Frontal cortex (tissue), 4 donors: ENCODE data around the gene GRAP2. TPM values are rescaled to one million over a fixed set of nuclear protein-coding genes. Genes with fewer than 3 reads are reported as not detected.
"Not testable (repeated sequence)": the region's sequence is repeated elsewhere in the genome, so short reads cannot be mapped to it uniquely, and the experiment has no call there.

Experiments used
- DNase-seq, 2 donors: peaks; one replicate each; pipeline ENCODE4 v3.0.0; 2012; ENCODE audit warnings: low spot score in 2 of 2
- FAIRE-seq: peaks from 2 replicates; lab custom pipeline; 2012; peaks lifted over from hg19 to GRCh38; lab: Jason Lieb, UNC
- total RNA-seq: library from RNA; depleted of rRNA; stranded (reverse); fragments of >200 nt; gene quantifications from one replicate; pipeline ENCODE4 v1.2.3, GENCODE V29; 2014
- donor health status: control.
- donor health status: control.
- donor health status: control.

GRAP2 gene
- total RNA-seq, result 5.3 TPM

DNA sequence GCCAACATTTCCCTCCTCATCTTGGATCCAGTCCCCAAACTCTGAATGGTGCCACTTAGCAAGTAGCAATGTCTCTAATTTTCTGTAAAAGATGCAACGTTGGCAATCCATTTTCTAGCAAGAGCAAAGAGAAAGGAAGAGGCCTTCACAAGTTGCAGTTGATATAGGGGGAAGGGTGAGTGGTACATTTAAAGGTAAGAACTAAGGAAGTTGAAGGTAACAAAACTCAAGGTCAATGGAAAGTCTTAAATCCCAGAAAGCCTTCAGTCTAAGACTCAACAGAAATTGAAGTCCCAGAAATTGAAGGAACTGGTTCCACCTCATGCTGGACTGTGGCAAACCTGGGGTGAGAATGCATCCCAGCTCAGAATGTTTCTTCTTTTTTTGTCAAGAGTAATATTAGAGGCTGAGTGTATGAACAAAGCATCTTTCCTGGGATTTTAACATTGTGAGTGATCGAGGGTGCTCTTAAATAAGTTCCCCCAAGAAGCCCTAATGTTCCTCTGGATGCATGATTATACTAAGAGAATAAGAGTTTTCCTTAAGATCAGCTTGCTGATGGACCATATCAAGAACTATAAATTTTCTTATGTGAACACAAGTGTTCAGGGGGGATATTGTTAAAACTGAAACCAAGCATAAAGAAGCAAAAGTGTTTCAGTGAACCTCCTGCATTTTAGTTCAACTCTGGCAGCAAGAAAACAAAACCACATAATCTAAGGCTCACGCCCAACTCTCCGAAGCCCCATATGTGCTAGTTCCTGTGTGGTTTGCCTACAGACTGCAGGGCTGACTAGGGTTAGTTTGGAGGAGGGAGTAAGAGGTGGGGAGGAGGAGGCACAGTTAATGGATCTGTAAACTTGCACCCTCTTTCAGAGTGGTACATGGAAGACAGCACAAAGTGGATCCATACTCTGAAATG is at the start of gene GRAP2:
Gene GRAP2, plus strand, starts transcription at position 779 of the 922 bp plus-strand sequence. CDS start 46,023 bp downstream, outside the sequence.
- no peak for FAIRE-seq
- no peak for DNase-seq

GRCh38 chr22:39851606-39852315 is 49.1 kb upstream of the GRAP2 start:
- DNase-seq (no peak), FAIRE-seq (no peak)

- FAIRE-seq (no peak), DNase-seq (no peak)
These were observed 48.1 kb upstream of the GRAP2 start for GRCh38 chr22:39852799-39853198.

GRCh38 chr22:39856588-39856987 is 44.3 kb upstream of the GRAP2 start:
- no peak for DNase-seq
- no peak for FAIRE-seq

DNA sequence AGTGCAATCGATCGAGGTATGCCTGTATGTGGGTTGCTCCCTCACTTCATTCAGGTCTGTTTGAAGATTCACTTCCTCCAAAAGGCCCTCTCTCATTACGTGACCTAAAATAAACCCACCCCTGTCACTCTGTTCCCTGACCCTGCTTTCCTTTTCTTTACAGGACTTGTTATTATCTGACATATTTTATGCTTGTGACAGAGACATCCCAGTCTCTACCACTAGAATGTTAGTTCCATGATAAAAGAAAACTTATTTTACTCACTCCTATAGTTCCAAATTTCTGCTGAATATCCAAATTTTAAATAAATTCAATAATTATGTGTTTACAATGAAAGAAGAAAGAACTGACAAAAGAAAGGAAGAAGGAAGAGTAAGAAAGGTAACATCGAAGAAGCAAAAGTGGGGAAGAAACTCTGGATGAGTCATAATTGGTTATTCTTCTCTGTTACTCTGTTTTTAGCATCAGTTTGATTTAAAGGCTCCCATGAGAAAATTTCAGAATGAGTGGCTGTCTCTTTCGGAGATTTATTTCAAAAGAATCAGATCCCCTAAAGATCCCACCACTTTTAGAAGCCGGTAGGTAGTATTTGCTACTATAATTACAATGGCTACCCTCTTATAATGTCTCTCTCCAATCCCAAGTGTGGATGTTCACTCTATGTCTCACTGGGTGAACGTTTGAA is 40.8 kb upstream of the GRAP2 start:
- DNase-seq, result no peak
- no peak for FAIRE-seq

GRCh38 chr22:39868741-39869140 is 32.1 kb upstream of the GRAP2 start:
- FAIRE-seq, result no peak

GRCh38 chr22:39869797-39870196 is 31.1 kb upstream of the GRAP2 start:
- FAIRE-seq, result peak; percentile 70
- DNase-seq, result not testable (repeated sequence)

More at GRCh38 chr22:39868741-39869140, 32.1 kb upstream of the GRAP2 start:
- no peak for DNase-seq

GRCh38 chr22:39871008-39871798 is 29.7 kb upstream of the GRAP2 start:
- no peak for DNase-seq
- FAIRE-seq, result no peak

GRCh38 chr22:39872548-39872947 is 28.3 kb upstream of the GRAP2 start:
- DNase-seq (no peak), FAIRE-seq (no peak)

GRCh38 chr22:39873965-39874364 is 26.9 kb upstream of the GRAP2 start:
- DNase-seq (no peak), FAIRE-seq (no peak)

DNA sequence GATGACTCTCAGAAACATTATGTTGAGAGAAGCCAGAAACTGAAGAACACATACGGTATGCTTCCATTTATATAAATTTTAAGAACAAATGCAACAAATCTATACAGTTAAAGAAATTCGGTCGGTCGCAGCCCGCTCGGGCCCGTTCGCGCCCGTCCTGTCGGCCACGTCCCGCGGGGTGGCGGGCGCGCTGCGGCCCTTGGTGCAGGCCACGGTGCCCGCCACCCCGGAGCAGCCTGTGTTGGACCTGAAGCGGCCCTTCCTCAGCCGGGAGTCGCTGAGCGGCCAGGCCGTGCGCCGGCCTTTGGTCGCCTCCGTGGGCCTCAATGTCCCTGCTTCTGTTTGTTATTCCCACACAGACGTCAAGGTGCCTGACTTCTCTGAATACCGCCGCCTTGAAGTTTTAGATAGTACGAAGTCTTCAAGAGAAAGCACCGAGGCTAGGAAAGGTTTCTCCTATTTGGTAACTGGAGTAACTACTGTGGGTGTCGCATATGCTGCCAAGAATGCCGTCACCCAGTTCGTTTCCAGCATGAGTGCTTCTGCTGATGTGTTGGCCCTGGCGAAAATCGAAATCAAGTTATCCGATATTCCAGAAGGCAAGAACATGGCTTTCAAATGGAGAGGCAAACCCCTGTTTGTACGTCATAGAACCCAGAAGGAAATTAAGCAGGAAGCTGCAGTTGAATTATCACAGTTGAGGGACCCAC is 25.6 kb upstream of the GRAP2 start:
- FAIRE-seq, DNase-seq: not testable (repeated sequence)

DNA sequence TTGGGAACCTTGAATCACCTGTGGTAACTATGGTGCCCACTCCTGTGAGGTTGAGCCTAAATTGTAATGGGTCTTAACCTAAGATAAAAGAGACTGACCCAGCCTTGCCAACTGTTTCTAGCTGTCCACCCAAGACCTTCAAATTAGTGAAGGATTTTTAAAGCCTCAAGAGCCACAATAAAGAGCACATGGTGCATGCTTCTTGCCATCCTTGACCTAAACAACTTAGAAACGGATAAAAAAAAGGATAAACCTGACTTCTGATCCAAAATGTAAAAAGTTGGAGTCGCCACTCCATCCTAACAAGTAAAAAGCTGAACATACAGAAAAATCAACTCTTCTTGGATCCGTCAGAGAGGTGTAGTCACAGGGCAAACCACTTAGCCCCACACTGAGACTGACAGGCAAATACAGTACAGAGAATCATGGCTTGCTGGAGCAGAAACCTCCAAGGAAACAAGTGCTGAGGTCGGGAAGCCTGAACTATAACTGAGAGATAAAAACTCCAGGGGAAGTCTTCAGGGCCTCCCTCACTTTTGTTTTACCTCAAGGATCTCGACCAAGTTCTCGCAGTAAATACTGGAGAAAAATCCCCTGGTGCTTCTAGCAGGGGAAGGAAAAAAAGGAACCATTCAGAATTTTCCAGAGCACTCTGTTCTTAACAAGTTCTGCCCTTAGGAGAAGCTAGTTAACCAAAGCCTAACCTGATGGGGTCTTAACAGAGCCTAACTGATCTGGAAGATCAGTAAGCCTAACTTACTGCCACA is 23.6 kb upstream of the GRAP2 start:
- DNase-seq (no peak), FAIRE-seq (no peak)

DNA sequence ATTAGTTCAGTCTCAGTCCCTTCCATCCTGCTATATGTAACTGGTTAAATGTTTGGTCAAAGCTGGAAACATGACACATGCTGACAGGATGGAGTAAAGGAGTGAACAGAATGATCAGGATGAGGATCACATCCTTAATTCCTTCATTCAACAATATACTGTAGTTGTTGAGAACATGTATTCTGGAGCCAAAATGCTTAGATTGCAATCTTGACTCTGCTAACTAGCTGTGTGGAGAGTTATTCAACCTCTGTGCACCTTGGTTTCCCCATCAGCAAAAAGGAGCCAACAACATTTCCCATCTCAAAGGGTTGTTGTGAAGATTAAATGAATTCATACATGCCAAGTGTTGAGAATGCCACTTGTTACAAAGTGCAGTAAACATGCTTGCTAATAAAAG is 20.2 kb upstream of the GRAP2 start:
- DNase-seq (no peak), FAIRE-seq (no peak)

DNA sequence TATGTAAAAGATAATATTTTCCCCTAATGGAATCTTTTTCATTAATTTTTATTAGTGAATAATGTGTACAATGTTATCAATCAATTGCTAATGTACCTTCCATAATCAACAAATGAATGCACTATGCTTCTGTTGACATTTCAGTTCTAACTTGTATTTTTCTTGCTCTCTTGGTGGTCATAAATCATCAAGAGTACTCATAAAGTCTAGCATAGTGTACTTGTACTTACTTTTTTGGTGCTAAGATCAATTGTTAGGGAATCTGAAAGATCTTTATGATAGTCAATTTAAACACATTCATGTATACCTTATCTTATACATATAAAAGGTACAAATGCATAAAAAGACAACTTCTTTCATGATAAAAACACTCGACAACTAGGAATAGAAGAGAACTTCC is 17.8 kb upstream of the GRAP2 start:
- DNase-seq (no peak), FAIRE-seq (no peak)

- not testable (repeated sequence) for DNase-seq, FAIRE-seq
These were observed 11.0 kb upstream of the GRAP2 start for GRCh38 chr22:39889924-39890323.

- no peak for DNase-seq
- no peak for FAIRE-seq
These were observed 7.4 kb upstream of the GRAP2 start, which contains the start of gene ENTHD1 for GRCh38 chr22:39893526-39893925. ENTHD1 (minus strand) TSS chr22:39893760; CDS start chr22:39887748, 6,012 bp downstream.

DNA sequence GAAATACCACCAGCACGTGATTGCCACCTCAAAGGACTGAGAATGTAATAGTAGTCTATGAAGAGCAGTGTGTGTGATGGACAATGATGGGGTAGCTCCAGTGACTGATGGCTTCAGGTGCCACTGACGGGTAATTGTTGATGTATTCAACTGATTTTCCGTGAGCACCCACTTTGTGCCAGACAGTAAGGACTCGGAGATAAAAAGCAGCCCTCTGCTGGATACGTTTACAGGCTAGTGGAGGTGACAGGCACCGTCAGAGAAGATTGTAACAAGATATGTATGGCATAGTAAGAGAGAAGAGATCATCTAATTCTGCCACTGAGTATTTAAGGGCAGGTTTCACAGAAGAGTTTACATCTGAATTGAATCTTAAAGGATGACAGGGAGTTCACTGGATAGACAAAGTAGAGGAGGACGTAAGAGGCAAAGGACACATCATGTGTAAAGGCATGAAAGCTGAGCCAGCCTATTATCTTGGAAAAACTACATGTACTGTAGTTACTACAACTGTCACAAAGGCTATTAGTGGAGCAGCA is 6.3 kb upstream of the GRAP2 start:
- DNase-seq, result no peak

GRCh38 chr22:39895682-39896081 is 5.2 kb upstream of the GRAP2 start:
- DNase-seq (no peak), FAIRE-seq (no peak)

More for the DNA sequence above, 6.3 kb upstream of the GRAP2 start:
- no peak for FAIRE-seq
